Activated CD8-positive, alpha-beta T cell treated with anti-CD3 and anti-CD28 coated beads for 36 hours (primary cell): ENCODE data around the gene DEPDC7. TPM values are rescaled to one million over a fixed set of nuclear protein-coding genes. Genes with fewer than 3 reads are reported as not detected.

Source experiments
- ATAC-seq: fragments of 200-7000 bp; cut with Tn5 transposase; one replicate; pipeline ENCODE4 v1.10.0; 2021; ENCODE audit warnings: mild to moderate bottlenecking, moderate library complexity
- CTCF ChIA-PET: fragments of 350-600 bp; sonication (Branson Sonifier 250); formaldehyde crosslinking; loops from one replicate; lab custom pipeline; 2021; ENCODE audit warnings: antibody characterized with exemption; lab: Charles Lee
- POLR2A ChIA-PET: fragments of 350-600 bp; sonication (Branson Sonifier 250); formaldehyde crosslinking; loops from one replicate; lab custom pipeline; 2021; ENCODE audit warnings: antibody characterized with exemption; lab: Charles Lee
- DNase-seq: peaks from one replicate; pipeline ENCODE4 v3.0.0-alpha.2; 2020
- H3K27ac Mint-ChIP-seq: one replicate; pipeline ENCODE4 v1.8.0; 2021; ENCODE audit warnings: mild to moderate bottlenecking, mixed read lengths
- H3K27me3 Mint-ChIP-seq: one replicate; pipeline ENCODE4 v1.8.0; 2021; ENCODE audit warnings: mixed read lengths
- H3K36me3 Mint-ChIP-seq: one replicate; pipeline ENCODE4 v1.8.0; 2021; ENCODE audit warnings: low read depth, mixed read lengths
- H3K4me1 Mint-ChIP-seq: one replicate; pipeline ENCODE4 v1.8.0; 2021; ENCODE audit warnings: low read depth, mixed read lengths
- H3K4me3 Mint-ChIP-seq: one replicate; pipeline ENCODE4 v1.8.0; 2021; ENCODE audit warnings: mild to moderate bottlenecking, moderate library complexity, mixed read lengths
- H3K9me3 Mint-ChIP-seq: one replicate; pipeline ENCODE4 v1.8.0; 2021; ENCODE audit warnings: mixed read lengths
- CTCF ChIP-seq: fragments of 200-600 bp; IDR thresholded peaks from one replicate; pipeline ENCODE4 v1.8.0; 2022; ENCODE audit warnings: antibody characterized with exemption, mild to moderate bottlenecking
- intact Hi-C: fragments of 100-400 bp; cut with micrococcal nuclease; formaldehyde crosslinking; loops from one replicate; pipeline ENCODE4 v1.10.0; 2022
- total RNA-seq, 2 experiments: library from RNA; stranded (reverse); gene quantifications; one replicate each; pipeline ENCODE4 v1.2.3, GENCODE V29; 2021

DEPDC7 gene
- total RNA-seq, 2 experiments from 2014 or later: 2.8 to 3.0 TPM

DNA sequence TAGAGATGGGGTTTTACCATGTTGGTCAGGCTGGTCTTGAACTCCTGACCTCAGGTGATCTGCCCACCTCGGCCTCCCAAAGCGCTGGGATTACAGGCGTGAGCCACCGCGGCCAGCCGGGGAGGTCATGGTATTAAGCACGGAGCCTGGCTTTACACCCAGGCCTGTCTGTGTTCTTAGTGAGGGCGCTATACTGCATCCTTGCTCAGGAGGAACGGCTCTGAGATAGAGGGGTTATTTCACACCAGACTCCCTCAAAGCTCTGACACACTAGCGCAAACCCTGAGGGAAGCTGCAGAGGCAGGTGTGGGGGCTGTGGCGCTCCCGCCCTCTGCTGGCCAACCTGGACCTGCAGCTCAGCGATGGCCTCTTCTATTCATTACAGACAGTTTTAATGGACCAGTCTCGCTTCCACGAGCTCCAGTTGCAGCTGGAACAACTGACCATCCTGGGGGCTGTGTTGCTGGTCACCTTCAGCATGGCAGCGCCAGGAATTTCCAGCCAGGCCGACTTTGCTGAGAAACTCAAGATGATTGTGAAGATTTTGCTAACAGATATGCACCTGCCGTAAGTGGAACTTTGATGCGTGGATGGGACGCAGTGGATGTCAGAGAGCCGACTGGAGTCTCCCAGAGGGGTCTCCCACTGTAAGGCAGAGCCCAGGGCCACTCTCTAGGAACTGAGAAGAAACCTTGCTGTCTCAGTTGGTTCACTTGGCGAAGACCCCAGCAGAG is 49.9 kb downstream of the DEPDC7 start:
- no peaks in the 10 kb centered on the region for H3K27me3 Mint-ChIP-seq
- no peaks in the 10 kb centered on the region for H3K9me3 Mint-ChIP-seq
- TF ChIP-seq CTCF: peak; percentile 94
- DNase-seq (peak; percentile 84), ATAC-seq (peak; percentile 82)
- POLR2A ChIA-PET: interaction anchor here (0.9 kb wide), 1 partner anchor 55 kb away, joined by 3 read pairs; no protein-coding TSS in a partner anchor
- H3K36me3 Mint-ChIP-seq: peaks cover 16% of the 10 kb centered on the region
- H3K4me1 Mint-ChIP-seq: peaks cover 42% of the 10 kb centered on the region
- H3K27ac Mint-ChIP-seq: no peak overlapping the region
- H3K4me3 Mint-ChIP-seq: no peak overlapping the region
- intact Hi-C loops: loop anchor here (1.0 to 10.0 kb wide), 4 partner anchors 55 to 231 kb away; partner anchors contain the start of gene QSER1
- CTCF ChIA-PET: interaction anchor here (0.7 to 5.4 kb wide), 53 partner anchors 8 to 282 kb away, joined by 3 to 80 read pairs (median 5); partner anchors contain the start of genes QSER1 and TCP11L1

DNA sequence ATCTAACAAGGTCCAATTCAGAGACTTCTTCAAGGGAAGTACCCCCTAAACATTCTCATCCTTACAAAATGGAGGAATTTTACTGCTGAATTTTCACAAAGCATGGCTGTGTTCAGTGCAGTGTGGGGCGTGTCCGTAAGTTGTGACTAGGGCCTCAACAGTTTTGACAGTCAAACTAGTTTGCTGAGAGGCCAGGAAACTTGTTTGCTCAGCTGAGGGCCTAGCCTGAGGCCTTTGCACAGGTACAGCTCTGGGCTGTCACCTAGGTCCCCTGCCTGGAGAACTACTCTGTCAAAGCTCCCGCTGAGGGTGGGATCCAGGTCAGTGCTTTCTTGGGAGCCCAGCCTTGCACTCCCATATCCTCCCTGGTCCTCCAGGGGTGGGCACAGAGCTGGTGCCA is 51.6 kb downstream of the DEPDC7 start:
- H3K36me3 Mint-ChIP-seq: peaks cover 9% of the 10 kb centered on the region
- H3K4me3 Mint-ChIP-seq: no peak overlapping the region
- H3K27ac Mint-ChIP-seq: no peak overlapping the region
- peaks cover 31% of the 10 kb centered on the region for H3K4me1 Mint-ChIP-seq
- no peaks in the 10 kb centered on the region for H3K9me3 Mint-ChIP-seq
- no peaks in the 10 kb centered on the region for H3K27me3 Mint-ChIP-seq
- intact Hi-C loops: loop anchor here (10.0 kb wide), 2 partner anchors 172 to 232 kb away; partner anchors contain the start of gene QSER1
- no peak for TF ChIP-seq CTCF
- POLR2A ChIA-PET: interaction anchor here (0.6 kb wide), 1 partner anchor 226 kb away, joined by 3 read pairs; no protein-coding TSS in a partner anchor
- CTCF ChIA-PET: interaction anchor here (0.8 to 3.5 kb wide), 3 partner anchors 99 to 112 kb away, joined by 5 to 46 read pairs (median 30); no protein-coding TSS in a partner anchor
- no peak for DNase-seq
- no peak for ATAC-seq

DNA sequence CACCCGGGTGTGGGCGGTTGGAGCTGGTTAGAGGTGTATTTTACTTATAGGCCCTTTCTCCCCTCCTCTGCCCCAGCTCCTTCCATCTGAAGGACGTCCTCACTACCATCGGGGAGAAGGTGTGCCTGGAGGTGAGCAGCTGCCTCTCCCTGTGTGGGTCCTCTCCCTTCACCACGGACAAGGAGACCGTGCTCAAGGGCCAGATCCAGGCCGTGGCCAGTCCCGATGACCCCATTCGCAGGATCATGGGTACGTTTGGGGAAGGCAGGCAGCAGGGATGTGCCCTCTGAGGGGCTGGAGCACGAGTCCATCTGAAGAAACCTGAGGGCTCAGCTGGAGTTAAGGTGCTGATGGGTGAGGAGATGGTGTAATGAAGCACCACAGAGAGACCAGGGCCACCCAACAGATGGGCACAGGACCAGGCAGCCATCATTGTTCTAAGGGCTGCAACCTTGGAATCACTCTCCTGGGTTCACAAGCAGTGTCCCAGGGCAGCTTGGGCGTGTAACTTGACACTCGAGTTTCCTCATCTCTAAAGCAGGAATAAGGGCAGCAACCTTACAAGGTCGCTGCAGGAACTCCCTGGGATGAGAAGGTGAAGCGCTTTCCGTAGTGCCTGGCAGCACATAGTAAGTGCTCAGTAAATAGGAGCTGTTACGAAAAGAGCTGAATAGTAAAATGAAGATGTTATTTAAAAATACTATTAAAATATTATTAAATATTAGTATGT is 53.1 kb downstream of the DEPDC7 start:
- no peak for DNase-seq
- intact Hi-C loops: loop anchor here (10.0 kb wide), 2 partner anchors 174 to 234 kb away; partner anchors contain the start of gene QSER1

GRCh38 chr11:33072465-33072864 is 56.8 kb downstream of the DEPDC7 start:
- intact Hi-C loops: no loop called here
- Mint-ChIP-seq H3K4me3 (no peak overlapping the region), H3K4me1 (no peaks in the 10 kb centered on the region), H3K9me3 (no peaks in the 10 kb centered on the region), H3K27me3 (no peaks in the 10 kb centered on the region), H3K27ac (no peak overlapping the region), H3K36me3 (peaks cover 30% of the 10 kb centered on the region)
- ATAC-seq (no peak), DNase-seq (no peak)
- POLR2A ChIA-PET: no interaction called here
- CTCF ChIA-PET: interaction anchor here (1.2 kb wide), 1 partner anchor 9 kb away, joined by 6 read pairs; no protein-coding TSS in a partner anchor
- TF ChIP-seq CTCF: no peak

More for the DNA sequence above, 53.1 kb downstream of the DEPDC7 start:
- no peak for ATAC-seq
- H3K4me3 Mint-ChIP-seq: no peak overlapping the region
- no peaks in the 10 kb centered on the region for H3K27me3 Mint-ChIP-seq
- CTCF ChIA-PET: interaction anchor here (1.1 to 1.5 kb wide), 2 partner anchors 14 to 107 kb away, joined by 3 to 4 read pairs; no protein-coding TSS in a partner anchor
- no peak for TF ChIP-seq CTCF
- POLR2A ChIA-PET: interaction anchor here (0.6 to 1.1 kb wide), 2 partner anchors 39 to 84 kb away, joined by 3 read pairs; no protein-coding TSS in a partner anchor
- H3K9me3 Mint-ChIP-seq: no peaks in the 10 kb centered on the region
- no peak overlapping the region for H3K27ac Mint-ChIP-seq
- H3K4me1 Mint-ChIP-seq: peaks cover 18% of the 10 kb centered on the region
- H3K36me3 Mint-ChIP-seq: peaks cover 5% of the 10 kb centered on the region

Other genes starting within 250 kb of the DEPDC7 start
- not detected for gene CCDC73, start 221.2 kb upstream of the DEPDC7 start, total RNA-seq
- under 1 TPM; 0.27 to 0.34 TPM for gene PRRG4, start 186.0 kb upstream of the DEPDC7 start, total RNA-seq
- 10 to 100 TPM; 10.5 to 11.2 TPM for gene QSER1, start 123.1 kb upstream of the DEPDC7 start, total RNA-seq
- gene TCP11L1, start 23.7 kb downstream of the DEPDC7 start, total RNA-seq: 10 to 100 TPM; 11.0 to 12.7 TPM
- gene CSTF3, start 145.6 kb downstream of the DEPDC7 start, total RNA-seq: 10 to 100 TPM; 34.9 to 40.6 TPM
- 10 to 100 TPM; 27.3 to 28.2 TPM for gene HIPK3, start 241.5 kb downstream of the DEPDC7 start, total RNA-seq